HUES64 (cell line): ENCODE data around the gene NCAM2.

ENCODE experiments used
- H3K27ac ChIP-seq: 2 replicates; pipeline ENCODE4 v1.7.0; 2013; ENCODE audit warnings: low read depth, low read length, inconsistent platforms
- H3K27me3 ChIP-seq: 2 replicates; pipeline ENCODE4 v1.6.1; 2013; ENCODE audit warnings: mild to moderate bottlenecking, low read length; ENCODE audit not compliant: insufficient read depth
- H3K36me3 ChIP-seq: 2 replicates; pipeline ENCODE4 v1.6.1; 2013; ENCODE audit warnings: mild to moderate bottlenecking, low read length; ENCODE audit not compliant: insufficient read depth
- H3K4me1 ChIP-seq: 2 replicates; pipeline ENCODE4 v1.6.1; 2013; ENCODE audit warnings: mild to moderate bottlenecking, low read length, moderate library complexity; ENCODE audit not compliant: insufficient read depth
- H3K4me3 ChIP-seq: 2 replicates; pipeline ENCODE4 v1.5.1; 2013; ENCODE audit warnings: mild to moderate bottlenecking, low read length, moderate library complexity
- H3K9ac ChIP-seq: 2 replicates; pipeline ENCODE4 v1.6.1; 2013; ENCODE audit warnings: mild to moderate bottlenecking, low read depth, low read length
- H3K9me3 ChIP-seq: 2 replicates; pipeline ENCODE4 v1.6.1; 2013; ENCODE audit warnings: low read depth, low read length; ENCODE audit not compliant: insufficient read depth
- WGBS: fragments of 150-250, 120-280 bp; methylation state at CpG from one replicate; pipeline ENCODE4 v1.1.7; 2013; ENCODE audit warnings: missing lambda C conversion rate; 5-methylcytosine and 5-hydroxymethylcytosine counted together

NCAM2 gene

DNA sequence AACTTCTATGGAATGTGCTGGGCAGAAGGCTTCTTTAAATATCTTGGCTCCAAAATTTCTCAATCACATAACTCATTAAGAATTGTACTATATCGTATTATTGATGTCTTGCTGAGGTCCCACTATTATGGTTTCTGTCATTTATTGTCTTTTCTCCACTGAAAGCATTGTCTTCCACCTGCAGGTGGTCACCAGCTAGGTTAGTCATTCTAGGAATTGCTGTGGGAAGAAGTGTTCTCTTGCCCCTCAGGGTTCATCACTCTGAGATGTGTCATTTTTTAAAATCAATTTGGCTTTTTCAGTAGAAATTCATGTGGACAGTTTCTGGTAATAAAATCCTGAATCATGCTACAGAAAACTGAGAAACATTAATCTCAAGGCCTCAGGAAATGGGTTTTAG, 66.1 kb downstream of the NCAM2 start:
- Histone ChIP-seq H3K9me3 (no peaks in the 10 kb centered on the region), H3K9ac (no peak overlapping the region), H3K4me3 (no peak overlapping the region), H3K36me3 (no peaks in the 10 kb centered on the region), H3K4me1 (no peaks in the 10 kb centered on the region; the same call in 1 of the 2 replicates), H3K27ac (no peak overlapping the region), H3K27me3 (no peaks in the 10 kb centered on the region)
- WGBS = no CpG with 5 or more reads among the region's 1 CpG

DNA sequence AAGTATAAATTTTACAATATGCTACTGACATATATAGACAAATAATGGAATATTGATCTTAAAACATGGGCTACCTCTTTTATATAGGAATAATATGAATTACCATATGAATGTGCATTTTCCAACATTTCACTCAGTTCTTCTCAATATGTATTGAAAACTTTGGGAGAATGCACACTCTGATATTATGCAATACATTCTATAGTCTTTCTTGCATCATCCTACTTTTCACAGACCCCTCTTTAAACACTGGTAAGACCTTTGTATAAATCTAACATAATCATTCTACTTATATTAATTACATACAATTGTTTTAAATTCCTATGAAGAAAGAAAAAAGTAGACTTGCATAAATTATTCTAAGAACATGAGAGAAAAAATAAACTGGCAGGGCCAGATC, 69.2 kb downstream of the NCAM2 start:
- Histone ChIP-seq H3K27ac (no peak overlapping the region), H3K4me3 (no peak overlapping the region), H3K36me3 (no peaks in the 10 kb centered on the region), H3K27me3 (no peaks in the 10 kb centered on the region), H3K4me1 (no peaks in the 10 kb centered on the region), H3K9ac (no peak overlapping the region), H3K9me3 (no peaks in the 10 kb centered on the region)

DNA sequence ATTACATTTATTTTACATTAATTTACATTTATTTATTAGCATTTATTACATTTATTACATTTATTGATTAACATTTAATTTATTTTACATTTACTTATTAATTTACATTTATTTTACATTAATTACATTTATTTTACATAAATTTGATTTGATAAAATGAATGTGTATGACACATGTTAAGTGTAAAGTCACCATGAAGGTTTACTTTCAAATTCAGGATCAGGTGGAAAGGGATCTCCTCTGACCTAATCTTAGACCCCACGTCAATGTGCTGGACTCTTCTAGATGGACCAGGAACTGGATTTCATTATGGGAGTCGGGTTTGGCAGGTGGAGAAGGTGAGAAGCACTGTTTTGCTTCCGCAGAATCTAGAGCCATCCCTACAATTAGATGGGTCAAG, 76.1 kb downstream of the NCAM2 start:
- Histone ChIP-seq H3K36me3 (no peaks in the 10 kb centered on the region), H3K27me3 (no peaks in the 10 kb centered on the region), H3K4me1 (no peaks in the 10 kb centered on the region), H3K4me3 (no peak overlapping the region), H3K9ac (no peak overlapping the region), H3K9me3 (no peaks in the 10 kb centered on the region), H3K27ac (no peak overlapping the region)
- 90% methylated on average over 3 of the region's 3 CpGs for WGBS

DNA sequence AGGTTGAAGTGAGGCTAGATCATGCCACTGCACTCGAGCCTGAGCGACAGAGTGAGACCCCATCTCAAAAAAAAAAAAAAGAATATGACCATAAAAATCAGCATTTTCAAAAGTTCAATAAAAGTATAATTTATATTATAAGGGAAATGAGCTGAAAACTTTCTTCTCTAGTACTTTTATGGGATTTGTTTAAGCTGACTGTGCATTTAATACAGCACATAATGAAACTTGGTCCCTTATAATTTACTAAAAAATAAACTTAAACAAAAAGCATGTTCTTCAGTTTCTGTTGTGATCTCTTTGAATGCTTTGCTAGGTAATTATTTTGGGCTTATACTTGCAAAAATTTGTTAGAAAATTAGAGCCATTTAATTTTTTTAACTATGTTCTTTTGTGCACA, 77.8 kb downstream of the NCAM2 start:
- Histone ChIP-seq H3K27me3 (no peaks in the 10 kb centered on the region), H3K27ac (no peak overlapping the region), H3K4me3 (no peak overlapping the region), H3K36me3 (no peaks in the 10 kb centered on the region), H3K9me3 (no peaks in the 10 kb centered on the region), H3K4me1 (no peaks in the 10 kb centered on the region), H3K9ac (no peak overlapping the region)
- 83% methylated on average over 1 of the region's 2 CpGs for WGBS

DNA sequence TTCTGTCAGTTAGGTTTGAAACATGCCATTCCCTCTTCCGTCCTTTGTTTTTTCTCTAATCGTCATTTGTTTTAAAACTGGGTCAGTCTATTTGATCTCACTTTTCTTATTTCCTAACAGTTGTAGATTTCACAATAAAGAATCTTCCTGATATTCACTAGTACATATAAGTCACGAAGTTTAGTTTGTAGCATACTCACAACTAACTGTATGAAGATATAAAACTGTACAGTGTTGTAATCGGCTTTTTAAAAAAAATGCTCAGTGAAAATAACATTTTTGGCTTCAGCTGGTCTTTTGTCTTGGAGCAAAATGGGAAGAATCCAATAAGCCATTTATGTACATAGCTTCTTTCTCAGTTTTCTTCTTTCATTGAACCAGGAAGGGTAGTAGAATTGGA, 78.3 kb downstream of the NCAM2 start:
- Histone ChIP-seq H3K36me3 (no peaks in the 10 kb centered on the region), H3K4me1 (no peaks in the 10 kb centered on the region), H3K9ac (no peak overlapping the region), H3K27ac (no peak overlapping the region), H3K9me3 (no peaks in the 10 kb centered on the region), H3K27me3 (no peaks in the 10 kb centered on the region), H3K4me3 (no peak overlapping the region)
- 98% methylated on average over 3 of the region's 4 CpGs for WGBS

DNA sequence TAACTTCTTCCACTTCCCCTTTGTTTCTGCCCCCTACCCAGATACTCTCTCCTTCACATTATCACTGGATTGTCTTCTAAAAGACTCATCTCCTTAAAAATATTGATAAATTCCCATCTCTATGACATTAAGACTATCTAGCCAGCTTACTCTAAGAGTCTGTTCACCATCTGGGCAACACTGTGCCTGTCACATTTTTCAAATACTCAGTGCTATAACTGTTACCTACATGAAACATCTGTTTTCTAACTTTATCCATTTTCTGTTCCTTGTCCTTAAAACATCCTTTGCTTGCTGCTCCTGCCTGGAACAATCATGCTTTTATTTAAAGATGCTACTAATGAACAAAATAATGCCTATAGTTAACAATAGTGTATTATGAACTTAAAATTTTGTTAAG, 81.4 kb downstream of the NCAM2 start:
- H3K36me3 ChIP-seq = no peaks in the 10 kb centered on the region
- no peak overlapping the region for H3K27ac ChIP-seq
- no peaks in the 10 kb centered on the region for H3K4me1 ChIP-seq
- H3K9me3 ChIP-seq = no peaks in the 10 kb centered on the region
- H3K9ac ChIP-seq = no peak overlapping the region
- no peaks in the 10 kb centered on the region for H3K27me3 ChIP-seq
- no peak overlapping the region for H3K4me3 ChIP-seq

DNA sequence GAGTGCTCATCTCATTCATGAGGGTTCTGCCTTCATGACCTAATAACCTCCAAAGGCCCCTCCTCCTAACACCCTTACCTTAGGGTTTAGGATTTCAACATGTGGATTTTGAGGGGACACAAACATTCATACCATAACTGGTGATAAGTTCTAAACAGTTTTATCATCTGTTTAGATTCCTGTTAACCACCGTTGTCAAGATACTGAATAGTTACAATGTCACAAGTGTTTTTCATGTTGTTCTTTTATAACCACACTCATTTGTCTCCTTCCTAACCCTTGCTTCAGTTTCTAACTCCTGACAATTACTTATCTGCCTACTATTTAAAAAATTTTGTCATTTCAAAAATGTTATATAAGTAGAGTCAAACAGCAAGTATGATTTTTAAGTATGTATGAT, 86.0 kb downstream of the NCAM2 start:
- H3K9ac ChIP-seq = no peak overlapping the region
- no peak overlapping the region for H3K27ac ChIP-seq
- H3K4me3 ChIP-seq = no peak overlapping the region
- H3K27me3 ChIP-seq = no peaks in the 10 kb centered on the region
- H3K9me3 ChIP-seq = no peaks in the 10 kb centered on the region
- no peaks in the 10 kb centered on the region for H3K36me3 ChIP-seq
- 100% methylated on average over 1 of the region's 1 CpG for WGBS
- H3K4me1 ChIP-seq = no peaks in the 10 kb centered on the region

DNA sequence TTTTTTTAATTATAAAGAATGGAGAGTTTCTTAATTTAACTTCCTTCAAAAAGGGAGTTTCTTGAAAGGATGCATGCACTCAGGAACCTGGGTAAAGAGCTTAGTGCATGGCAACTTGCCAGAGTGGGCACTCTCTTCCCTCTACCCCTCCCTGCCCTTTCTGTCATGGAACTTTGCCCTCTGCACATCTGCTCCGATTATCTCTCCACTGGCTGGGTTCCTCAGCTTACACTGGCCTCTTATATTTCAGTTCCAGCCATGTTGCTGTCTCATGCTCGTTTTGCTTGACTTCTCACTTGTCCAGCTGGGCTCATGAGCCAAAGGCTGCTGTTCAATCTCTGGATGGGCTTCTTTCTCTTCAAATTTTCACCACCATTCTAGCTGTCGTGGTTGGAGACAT, 87.0 kb downstream of the NCAM2 start:
- WGBS = 92% methylated on average over 3 of the region's 3 CpGs

DNA sequence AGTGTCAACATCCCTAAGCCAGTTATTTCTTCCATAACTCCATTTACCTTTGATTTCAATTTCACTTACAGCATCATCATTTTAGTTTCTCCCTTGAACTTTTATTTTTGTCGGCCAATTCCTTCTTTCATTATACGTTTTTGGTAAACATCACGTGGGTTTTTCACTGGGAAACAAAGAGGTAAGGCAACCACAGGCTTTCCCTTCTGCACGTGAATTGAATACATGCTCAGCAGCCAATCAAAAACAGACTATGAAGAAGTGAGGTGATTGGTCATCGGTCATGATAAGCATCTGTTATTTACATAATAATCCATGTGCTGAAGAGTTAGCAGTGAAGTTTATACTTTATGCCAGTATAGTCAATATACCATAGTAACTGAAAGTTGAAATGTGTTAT, 98.7 kb downstream of the NCAM2 start:
- WGBS = 74% methylated on average over 4 of the region's 5 CpGs
- no peak overlapping the region for H3K9ac ChIP-seq
- no peaks in the 10 kb centered on the region for H3K9me3 ChIP-seq
- H3K4me1 ChIP-seq = no peaks in the 10 kb centered on the region
- no peak overlapping the region for H3K4me3 ChIP-seq
- H3K27me3 ChIP-seq = no peaks in the 10 kb centered on the region
- H3K36me3 ChIP-seq = no peaks in the 10 kb centered on the region
- no peak overlapping the region for H3K27ac ChIP-seq

More for the DNA sequence above, 87.0 kb downstream of the NCAM2 start:
- no peaks in the 10 kb centered on the region for H3K27me3 ChIP-seq
- H3K4me1 ChIP-seq = no peaks in the 10 kb centered on the region
- no peak overlapping the region for H3K27ac ChIP-seq
- no peak overlapping the region for H3K9ac ChIP-seq
- H3K4me3 ChIP-seq = no peak overlapping the region
- no peaks in the 10 kb centered on the region for H3K36me3 ChIP-seq
- H3K9me3 ChIP-seq = no peaks in the 10 kb centered on the region

DNA sequence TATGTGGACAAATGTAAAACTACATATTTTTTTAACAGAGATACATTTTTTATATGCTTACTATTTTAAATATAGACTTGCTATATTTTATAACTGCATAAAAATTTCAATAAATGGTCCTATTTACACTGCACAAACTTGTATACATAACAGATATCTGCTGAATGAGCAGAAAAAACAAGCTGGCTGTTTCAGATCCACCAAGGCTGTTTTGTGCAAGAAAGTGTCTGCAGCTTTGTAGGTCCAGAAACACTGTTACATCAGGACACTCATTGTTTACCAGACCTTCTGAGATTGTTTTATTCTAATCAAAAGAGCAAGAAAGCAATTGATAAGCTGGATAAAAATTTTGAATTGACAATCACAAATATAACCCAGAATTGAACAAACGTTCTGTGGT, 99.3 kb downstream of the NCAM2 start:
- H3K27me3 ChIP-seq = no peaks in the 10 kb centered on the region
- no peaks in the 10 kb centered on the region for H3K9me3 ChIP-seq
- no peak overlapping the region for H3K4me3 ChIP-seq
- WGBS = 60% methylated on average over 1 of the region's 1 CpG
- H3K27ac ChIP-seq = no peak overlapping the region
- H3K4me1 ChIP-seq = no peaks in the 10 kb centered on the region
- H3K9ac ChIP-seq = no peak overlapping the region
- no peaks in the 10 kb centered on the region for H3K36me3 ChIP-seq

DNA sequence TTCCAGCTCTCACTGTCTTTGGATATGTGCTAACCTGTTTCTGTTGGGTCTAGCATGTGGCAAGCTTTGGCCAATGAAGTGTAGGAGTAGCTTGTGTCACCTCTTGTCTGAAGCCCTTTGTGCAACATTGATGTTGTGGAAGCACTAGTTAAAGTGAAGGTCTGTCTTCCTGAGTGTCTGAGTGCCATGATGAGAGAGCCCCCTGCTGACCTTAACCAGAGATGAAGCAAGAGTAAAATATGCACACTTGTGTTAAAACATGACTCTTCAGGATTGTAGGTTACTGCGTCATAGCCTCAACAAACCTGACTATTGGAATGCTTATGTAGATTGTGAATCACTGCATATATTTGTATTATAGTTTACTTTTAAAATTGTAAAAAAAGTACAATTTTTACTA, 103.7 kb downstream of the NCAM2 start:
- no peaks in the 10 kb centered on the region for H3K27me3 ChIP-seq
- H3K9me3 ChIP-seq = no peaks in the 10 kb centered on the region
- H3K4me3 ChIP-seq = no peak overlapping the region
- peaks cover 4% of the 10 kb centered on the region for H3K4me1 ChIP-seq
- H3K36me3 ChIP-seq = no peaks in the 10 kb centered on the region
- H3K27ac ChIP-seq = no peak overlapping the region
- no peak overlapping the region for H3K9ac ChIP-seq
- 100% methylated on average over 1 of the region's 1 CpG for WGBS

DNA sequence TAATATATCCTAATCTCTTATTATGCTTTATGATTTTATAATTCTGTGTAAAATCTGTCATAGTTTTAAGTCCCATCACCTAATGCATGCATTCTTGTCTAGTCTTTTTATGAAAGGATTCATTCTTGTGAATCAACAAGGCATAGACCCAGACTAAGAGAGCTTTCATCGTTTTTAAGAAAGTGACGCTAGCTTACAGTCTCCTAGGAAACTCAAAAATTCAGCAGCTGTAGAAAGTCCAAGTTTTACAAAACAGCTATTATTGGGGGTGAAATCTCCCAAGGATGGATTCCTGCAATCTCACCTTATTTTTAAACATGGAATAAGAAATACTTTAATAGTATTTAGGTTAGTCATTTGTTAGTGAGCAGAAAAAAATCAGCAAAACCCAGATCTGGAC, 104.7 kb downstream of the NCAM2 start:
- H3K9me3 ChIP-seq = no peaks in the 10 kb centered on the region
- no peaks in the 10 kb centered on the region for H3K36me3 ChIP-seq
- peaks cover 4% of the 10 kb centered on the region for H3K4me1 ChIP-seq
- WGBS = 87% methylated on average over 2 of the region's 2 CpGs
- H3K4me3 ChIP-seq = no peak overlapping the region
- H3K27ac ChIP-seq = no peak overlapping the region
- no peak overlapping the region for H3K9ac ChIP-seq
- H3K27me3 ChIP-seq = no peaks in the 10 kb centered on the region
